ENCODE data around the gene CACNA1S.

CACNA1S gene

DNA sequence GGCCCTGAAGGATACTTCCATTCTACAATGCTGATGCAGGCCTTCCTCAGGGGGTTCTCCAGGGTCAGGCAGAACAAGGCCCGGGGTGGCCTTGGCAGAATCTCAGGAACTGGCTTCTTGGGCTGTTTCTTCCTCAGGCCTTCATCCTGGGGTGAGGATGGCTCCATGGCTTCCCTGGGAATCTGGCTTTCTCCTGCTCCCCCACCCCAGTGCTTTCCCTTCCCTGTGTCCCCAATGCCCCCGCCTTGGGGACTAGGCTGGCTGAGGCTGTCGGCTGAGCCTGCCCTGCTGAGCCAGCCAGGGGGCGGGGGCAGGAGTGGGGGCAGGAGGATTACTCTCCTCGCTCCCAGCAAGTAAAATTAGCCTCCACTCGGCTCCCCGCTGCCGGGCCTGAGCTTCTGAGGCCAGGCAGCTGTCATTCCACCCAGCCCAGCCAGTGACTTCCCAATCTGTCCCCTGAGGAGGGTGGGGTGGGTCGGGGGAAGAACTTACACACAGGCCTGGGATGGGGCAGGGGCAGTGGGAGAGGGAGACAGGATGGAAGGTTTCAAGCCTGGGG is at the start of gene CACNA1S:
TSS of gene CACNA1S (minus strand) at position 254 of the 559 bp plus-strand sequence. CDS start at position 167, 87 bp downstream.
- DNase-seq (ENCODE audit: insufficient read length, low spot score) = no peak
- FAIRE-seq = no peak

DNA sequence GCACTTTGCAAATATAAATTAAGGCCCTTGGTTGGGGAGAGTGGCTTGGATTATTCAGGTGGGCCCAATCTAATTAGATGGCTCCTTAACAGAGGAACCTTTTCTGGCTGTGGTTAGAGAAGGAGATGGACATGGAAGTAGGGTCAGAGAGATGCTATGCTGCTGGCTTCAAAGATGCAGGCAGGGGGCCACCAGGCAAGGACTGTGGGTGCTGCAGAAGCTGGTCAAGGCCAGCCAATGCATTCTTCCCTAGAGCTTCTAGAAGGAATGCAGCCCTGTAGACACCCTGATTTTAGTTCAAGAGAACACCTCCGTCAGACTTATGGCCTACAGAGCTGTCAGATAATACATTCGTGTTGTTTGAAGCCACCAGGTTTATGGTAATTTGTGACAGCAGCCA is 45.7 kb upstream of the CACNA1S start:
- no peak for DNase-seq (ENCODE audit: insufficient read length, low spot score)
- no peak for FAIRE-seq

DNA sequence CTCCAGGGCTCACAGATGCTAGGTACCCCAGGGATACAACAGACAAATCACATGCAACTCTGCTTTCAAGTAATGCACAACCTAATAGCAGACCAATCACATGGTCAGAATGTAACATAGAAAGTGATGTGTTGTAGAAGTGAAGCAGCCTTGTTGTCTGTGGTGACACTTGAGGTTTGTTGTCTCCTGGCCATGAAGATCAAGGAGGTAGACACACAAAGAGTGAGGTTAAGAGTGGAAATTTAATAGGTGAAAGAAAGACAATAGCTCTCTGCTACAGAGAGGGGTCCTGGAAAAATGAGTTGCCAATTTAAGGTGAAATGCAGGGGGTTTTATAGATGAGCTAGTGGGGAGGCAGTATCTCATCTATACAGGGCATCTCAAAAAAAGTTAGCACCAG is 44.6 kb upstream of the CACNA1S start:
- no peak for DNase-seq (ENCODE audit: insufficient read length, low spot score)
- no peak for FAIRE-seq

DNA sequence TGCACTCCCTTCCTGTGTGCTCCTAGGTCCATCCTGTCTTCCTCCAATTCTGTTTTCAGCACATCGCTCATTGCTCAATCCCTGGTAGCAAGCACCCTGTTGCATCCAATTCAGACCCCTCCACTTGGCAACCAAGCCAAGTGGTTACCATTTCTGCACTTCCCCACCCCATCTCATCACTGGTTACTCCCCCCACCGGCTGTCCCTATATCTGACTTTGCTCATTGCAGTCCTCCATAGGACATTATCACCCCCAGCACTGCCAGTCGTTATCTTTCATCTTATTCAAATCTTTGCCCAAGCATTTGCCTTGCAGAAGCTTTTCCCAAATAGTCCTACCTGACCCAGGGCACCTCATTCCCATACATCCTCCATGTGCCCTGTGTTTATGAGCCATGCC is 44.1 kb upstream of the CACNA1S start:
- no peak for FAIRE-seq

DNA sequence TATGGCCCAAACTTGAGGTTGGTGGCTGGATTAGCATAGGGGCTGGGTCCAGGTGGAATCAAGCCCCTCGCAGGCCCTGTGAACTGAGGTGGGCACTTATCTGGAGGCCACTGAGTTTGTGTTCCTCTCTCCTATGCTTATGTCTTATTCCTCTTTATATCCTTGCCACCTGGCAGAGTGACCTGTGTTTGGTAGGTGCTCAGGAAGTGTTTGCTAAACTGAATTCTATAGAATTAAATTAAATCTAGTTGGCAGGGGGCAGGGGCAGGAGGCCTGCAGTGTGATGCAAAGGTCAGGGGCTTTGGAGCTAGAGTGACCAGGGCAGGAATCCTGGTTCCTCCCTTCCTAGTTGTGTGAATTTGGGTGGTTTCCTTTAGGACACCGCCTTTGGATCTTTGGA is 43.1 kb upstream of the CACNA1S start:
- FAIRE-seq (no peak), DNase-seq (ENCODE audit: insufficient read length, low spot score) (no peak)

More for the DNA sequence above, 44.1 kb upstream of the CACNA1S start:
- no peak for DNase-seq (ENCODE audit: insufficient read length, low spot score)

DNA sequence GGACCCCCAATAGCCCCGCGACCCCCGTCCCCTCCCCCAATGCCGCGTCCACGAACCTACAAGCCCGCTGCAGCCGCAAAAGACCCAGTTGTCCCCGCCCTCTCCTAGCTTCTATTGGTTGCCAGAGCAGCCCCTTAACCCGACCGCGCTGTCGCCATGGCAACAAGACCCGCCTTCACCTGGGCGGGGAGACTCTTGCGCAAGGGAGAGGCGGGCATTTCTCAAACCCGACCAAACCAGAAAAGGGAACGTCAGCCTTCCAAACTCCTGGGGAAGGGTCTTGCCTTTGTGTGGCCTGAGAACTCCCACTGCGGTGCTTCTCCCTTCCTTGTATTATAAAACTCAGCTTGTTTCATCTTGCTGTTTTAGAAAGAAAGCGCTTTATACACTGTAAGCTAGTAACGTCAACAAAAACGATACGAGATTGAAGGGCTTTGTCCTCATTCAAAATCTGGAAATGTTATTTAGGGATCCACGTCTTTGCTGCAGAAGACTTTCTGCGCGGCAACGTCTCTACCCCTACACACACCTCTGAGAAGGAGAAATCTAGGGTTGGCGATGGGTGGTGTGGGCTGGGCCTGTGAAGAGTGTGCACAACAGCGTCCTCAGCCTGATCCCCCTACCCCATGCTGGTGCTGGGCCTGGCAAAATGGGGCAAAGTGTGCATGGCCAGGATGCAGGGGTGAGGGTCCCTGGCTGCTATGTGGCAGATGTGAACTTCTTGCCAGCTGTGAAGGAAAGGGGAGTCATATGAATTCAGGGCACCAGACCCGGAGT is 42.4 kb upstream of the CACNA1S start, which contains the start of gene TMEM9:
TSS of gene TMEM9 (minus strand) at position 86 of the 777 bp plus-strand sequence. CDS start 551 bp downstream, outside the sequence.
- DNase-seq (ENCODE audit: insufficient read length, low spot score) = peak; percentile 96
- FAIRE-seq = peak; percentile 26

DNA sequence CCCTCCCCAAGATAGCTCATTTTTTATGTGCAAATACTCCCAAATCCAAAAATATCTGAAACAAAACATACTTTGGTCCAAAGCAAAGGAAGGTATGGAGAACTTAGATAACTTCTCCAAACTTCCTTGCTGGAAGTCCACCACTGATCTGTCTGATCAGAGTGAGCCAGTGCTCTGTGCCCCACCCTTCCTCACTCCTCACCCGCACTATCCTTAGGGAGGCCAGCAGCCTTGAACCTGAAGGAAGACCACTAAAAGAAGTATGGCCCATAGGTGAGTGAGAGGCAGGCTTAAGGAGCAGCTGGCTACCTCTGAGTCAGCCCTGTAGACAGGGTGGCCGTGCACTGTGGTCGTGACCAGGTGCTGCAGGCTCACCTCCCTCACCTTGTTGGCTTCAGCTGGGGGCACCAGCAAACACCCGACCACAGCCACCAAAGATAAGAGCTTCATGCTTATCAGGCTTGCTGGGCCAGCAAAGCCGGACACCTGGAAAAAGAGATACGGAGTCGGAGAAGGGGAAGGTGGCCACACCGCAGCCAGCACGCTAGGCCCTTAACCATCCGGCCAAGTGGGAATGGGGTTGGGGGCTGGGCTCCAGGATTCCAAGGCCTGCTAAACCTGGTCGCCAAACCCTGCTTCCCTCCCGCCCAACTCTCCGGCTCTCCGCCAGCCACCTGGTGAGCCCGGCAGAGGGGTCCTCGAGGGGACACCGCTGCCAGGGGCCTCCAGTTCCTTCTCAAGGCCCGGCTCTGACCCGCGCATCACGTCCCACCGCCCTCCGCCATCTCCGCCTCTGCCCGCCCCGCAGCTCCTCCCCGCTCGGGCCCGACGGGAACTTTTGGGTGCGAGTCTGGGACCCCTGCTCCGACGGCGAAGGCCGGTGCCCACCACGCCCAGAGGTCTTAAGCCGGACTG is 41.5 kb upstream of the CACNA1S start:
- DNase-seq (ENCODE audit: insufficient read length, low spot score) (peak; percentile 69), FAIRE-seq (no peak)

DNA sequence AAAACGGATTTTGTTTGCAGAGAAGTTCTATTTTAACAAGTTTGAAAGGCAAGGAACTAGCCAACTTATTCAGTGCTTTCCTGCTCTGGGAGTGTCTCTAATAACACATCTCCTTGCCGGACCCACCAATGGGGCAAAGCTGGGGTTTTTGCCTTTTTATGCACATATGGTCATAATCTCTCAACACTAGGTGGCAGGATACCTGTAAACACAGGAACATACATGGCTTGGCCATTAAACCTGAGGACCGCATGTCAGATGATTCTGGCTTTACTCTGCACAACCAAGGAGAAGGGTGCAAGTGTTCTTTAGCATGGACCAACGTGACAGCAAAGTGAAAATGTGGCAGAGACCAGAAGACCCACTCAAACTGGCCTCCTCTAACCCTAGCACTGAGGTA is 37.2 kb upstream of the CACNA1S start:
- peak; percentile 44 for DNase-seq (ENCODE audit: insufficient read length, low spot score)
- no peak for FAIRE-seq

DNA sequence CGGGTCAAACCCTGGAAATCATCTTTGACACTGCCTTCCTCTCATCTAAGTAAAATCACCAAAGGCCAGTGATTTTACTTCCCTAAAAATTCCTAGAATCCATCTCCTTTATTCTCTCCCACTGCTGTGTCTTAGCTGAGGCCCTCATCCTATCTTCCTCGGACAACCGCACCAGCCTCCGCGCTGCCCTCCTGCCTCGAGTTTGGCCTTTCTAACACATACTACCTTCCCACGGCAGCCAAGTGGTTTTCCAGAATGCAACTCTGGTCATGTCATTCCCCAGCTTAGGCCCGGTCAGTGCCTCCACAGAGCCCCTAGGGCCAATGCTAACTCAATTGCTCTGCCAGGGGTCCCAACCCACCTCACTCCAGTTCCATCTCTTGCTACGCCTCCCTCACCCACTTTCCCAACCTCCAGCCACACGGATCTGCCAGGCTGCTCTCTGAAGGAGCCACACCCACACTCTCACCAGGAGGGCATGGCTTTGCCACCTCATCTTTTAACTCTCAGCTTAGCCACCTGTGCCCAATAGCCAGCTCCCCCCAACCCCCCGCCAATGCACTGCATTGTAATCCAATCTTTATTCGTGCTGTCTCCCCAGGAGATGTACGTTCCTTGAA is 35.3 kb upstream of the CACNA1S start:
- FAIRE-seq (no peak), DNase-seq (ENCODE audit: insufficient read length, low spot score) (no peak)

DNA sequence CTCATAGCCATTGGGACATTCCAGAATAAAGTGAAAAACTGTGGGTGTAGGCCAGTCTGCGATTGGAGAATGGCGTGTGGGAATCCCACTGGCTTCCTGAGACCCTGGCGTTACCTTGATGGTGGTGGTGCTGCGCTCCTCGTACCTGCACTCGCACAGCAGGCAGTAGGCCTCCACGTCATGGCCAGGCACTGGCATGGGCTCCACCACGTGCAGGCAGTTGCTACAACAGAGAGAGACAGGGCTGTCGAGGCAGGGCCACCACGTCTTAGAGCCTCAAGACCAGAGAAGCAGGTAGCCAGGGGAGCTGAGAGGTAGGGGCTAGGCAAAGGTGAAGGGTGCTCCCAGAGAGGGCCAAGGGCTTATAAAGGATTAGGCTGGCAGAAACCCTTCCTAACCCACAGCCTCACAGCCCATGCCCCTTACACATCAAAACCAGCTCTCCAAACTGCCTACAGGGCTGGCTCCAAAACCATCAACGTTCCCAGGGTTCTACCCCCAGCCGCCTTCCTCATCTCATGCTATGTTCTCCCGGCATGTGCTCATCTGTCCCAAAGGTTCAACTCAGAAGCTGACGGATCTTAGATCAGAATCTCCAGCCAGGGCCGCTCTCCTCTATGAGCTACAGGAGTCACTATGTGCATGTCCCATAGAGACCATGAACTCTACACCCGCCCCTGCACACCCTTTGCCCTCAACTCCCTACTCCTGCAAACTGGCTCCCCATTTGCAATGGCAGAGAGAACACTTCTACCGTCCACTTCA is 34.6 kb upstream of the CACNA1S start:
- FAIRE-seq = no peak

DNA sequence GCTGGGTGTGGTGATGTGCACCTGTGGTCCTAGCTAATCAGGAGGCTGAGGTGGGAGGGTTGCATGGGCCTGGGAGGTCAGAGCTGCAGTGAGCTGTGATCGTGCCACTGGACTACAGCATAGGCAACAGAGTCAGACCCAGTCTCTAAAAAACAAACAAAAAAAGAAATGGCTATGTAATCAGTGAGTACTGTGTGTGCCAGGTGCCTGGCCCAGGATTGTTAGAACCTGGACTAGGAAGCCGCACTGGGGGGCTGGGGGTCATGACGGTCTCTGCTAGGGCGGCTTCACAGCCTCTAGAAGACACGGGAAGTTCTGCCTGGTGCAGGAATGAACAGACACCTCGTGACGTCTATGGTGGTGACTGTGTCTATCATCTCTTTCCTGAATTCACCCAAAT is 33.6 kb upstream of the CACNA1S start:
- DNase-seq (ENCODE audit: insufficient read length, low spot score) = no peak
- FAIRE-seq = no peak

More for the DNA sequence above, 34.6 kb upstream of the CACNA1S start:
- DNase-seq (ENCODE audit: insufficient read length, low spot score) = no peak

DNA sequence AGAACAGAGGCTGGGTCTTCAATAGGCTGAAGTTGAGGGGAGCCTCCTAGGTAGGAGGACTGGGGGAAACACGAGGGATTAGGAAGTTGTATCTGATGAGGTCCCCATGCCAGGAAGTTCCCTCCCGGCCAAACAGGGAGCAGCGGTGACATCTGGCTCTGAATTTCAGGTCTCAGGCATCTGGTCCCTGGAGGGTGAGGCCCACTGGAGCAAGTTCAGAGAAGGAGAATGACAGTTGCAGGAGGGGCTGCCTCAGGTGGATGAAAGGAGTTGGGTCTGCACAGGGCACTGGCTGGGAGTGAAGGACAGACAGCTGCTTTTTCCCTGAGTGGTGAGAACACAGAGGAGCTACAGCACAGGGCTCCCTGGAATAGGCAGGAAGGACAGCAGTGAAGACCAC is 32.9 kb upstream of the CACNA1S start:
- no peak for DNase-seq (ENCODE audit: insufficient read length, low spot score)
- FAIRE-seq = no peak

DNA sequence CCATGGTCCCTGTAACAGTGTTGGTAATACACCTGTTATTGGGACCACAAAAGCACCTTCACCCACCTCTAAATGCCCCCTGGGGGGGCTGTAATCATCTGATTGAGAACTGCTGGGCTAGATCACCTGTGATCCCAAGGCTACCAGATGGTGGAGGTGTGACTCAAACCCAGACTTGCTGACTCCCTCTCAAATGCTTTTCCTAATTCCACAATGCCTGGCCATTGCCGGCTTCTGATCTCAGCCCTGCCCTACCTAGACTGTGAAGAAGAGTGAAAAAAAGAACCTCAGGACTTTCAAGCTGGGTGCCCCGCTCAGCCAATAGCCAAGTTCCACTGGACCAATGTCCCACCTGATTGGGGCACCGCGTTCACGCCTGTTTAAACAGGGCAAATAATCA is 32.5 kb upstream of the CACNA1S start:
- no peak for FAIRE-seq
- no peak for DNase-seq (ENCODE audit: insufficient read length, low spot score)

DNA sequence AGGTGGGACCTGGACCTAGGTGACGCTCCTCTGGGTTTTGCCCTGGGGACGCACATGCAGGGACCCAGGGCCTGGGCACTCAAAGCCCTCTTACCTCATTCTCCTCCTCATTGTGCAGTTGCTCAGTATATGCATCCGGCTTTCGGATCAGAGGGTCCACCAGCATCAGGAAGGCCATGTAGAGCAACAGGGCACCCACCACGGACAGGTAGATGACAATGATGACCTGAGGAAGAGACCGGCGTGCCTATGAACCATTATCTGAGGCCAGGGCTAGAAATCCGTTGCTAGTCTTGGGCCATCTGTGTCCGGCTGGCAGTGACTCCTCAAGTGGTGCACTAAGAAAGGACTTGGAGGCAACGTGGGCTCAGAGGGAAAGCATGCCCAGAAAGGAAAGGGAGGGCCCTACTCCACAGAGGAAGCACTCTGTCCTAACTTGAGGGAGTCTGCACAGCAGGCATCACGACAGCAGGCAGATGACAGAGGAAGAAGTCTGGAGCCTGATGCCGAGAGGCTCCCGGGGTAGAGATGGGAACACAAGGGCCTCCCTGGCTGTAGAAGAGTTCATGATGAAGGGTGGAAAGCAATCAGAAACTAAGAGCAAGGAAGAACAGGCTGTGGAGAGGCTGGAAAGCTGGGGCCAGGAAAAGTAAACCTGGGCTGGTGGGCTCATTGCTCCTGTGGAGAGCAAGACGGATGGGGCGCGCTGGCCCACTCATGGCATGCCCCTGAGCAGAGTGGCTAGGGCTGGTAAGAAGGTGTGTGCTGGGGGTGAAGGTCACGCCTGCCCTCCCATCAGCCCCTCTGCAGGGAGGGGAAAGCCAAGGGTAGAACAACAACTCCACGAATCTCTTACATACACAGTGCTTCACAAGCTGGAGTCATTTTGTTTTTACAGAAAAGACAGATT is 31.8 kb upstream of the CACNA1S start:
- DNase-seq (ENCODE audit: insufficient read length, low spot score) = no peak
- no peak for FAIRE-seq

DNA sequence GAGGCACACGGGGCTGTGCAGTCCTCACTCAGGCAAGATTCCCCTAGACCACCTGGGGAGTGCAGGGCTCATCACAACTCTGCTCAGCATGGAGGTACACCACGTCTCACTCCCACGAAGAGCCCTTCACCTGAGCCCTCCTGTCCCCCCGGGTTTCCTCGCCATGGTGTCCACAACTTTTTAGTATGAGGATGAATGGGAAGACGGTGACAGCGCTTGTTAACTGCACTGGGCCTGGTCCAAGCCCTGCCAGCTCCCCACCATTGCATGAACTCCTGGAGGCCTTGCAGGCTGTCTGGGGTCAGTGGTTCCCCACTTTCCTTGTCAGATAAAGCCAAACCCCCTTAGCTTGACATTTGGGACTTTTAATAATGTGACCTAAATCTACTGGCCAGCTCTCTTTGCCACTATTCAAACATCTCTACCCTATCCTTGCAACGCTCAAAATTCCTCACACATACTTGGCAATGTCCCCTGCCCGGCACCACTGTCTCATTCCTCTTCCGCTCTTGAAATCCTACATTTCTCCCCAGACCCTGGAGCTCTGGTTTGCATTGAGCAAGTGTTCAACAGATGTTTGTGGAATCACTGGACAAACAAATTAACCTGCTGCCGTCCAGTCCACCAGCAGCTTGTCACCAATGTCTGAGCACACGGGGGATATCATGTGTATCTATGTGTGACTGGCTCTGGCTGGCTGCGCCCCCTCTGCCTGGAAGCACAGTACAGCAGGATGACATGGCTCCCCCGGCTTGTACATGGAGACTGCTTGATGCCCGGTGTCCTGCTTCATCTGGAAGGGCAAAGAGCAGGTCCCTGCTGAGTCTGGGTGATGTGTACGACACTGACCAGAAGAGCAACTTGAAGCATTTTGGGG is 30.9 kb upstream of the CACNA1S start:
- FAIRE-seq = no peak

DNA sequence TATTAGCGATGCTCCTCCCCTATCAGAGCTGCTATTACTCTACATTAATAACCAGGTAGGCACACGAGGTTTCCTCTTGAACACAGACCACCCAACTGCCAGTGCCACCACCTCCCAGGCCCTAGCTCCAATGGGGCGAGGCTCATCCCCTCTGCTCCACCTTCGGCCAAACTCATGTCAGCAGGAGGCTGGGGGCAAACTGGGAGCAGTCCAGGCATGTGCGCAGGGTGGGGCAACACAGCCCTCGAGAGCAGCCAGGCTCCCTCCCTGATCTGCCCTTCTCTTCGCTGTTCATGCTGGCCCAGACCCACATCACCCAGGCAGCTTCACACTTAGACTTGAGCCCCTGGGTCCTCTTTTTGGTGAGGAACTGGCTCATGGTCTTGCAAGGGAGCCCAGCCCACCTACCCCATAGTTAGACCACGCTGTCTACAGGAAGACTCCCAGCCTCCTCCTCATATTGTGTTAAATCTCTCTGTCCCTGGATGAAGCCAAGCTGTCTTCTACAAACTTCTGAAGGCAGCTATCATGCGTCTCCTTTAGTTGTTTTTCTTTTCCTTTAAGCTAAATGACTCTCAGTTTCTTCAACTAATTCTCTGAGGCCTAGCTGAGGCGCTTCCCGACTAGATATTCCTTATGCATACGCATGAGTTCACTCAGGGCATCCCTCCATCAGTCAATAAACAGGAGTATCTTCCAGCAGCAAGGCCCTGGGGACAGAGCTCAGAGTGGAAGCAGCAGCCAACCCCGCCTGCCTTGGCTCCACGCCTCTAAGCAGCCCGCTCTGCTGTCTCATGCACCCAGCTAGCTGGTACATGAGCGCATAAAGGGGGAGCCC is 30.0 kb upstream of the CACNA1S start:
- DNase-seq (ENCODE audit: insufficient read length, low spot score) = no peak
- no peak for FAIRE-seq

More for the DNA sequence above, 30.9 kb upstream of the CACNA1S start:
- no peak for DNase-seq (ENCODE audit: insufficient read length, low spot score)

DNA sequence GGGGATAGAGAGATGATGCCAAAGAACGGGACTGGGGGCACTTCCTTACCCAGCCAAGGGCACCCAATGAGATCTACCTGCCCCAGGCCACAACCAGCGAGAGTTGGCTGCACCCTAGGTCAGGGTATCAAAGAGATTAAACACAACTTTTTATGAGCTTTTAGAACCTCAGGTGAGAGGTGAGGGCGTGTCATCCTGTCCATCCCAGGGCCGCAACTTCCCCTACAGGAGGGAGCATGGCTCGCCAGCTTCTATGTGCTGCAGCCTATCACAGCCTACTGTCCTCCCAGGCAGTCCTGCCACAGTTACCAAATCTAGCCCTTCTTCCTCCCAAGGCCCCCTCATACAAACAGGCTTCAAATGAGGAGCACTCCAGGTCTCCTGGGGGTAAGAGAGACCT is 29.2 kb upstream of the CACNA1S start:
- no peak for DNase-seq (ENCODE audit: insufficient read length, low spot score)
- no peak for FAIRE-seq
